Upper lobe of left lung (tissue), 4 donors: ENCODE data around the gene PCCA.

ENCODE experiments used
- CTCF ChIP-seq, 6 experiments: fragments of 450-650 bp in 4 of 6; fragments of 200-600 bp in 2 of 6; sonication (generic) in 2 of 6; IDR thresholded peaks; one replicate each; pipeline ENCODE4 v1.5.1; 2016 to 2019; ENCODE audit warnings: antibody characterized with exemption in 6 of 6
- EP300 ChIP-seq, 4 donors: sonication (generic); formaldehyde crosslinking; IDR thresholded peaks; one replicate each; pipeline ENCODE4 v1.5.1; 2017; ENCODE audit warnings: antibody characterized with exemption in 4 of 4, control low read depth in 2 of 4
- POLR2A ChIP-seq, 4 donors: fragments of 450-650 bp; IDR thresholded peaks; one replicate each; pipeline ENCODE4 v1.5.1; 2016 to 2017; ENCODE audit warnings: antibody characterized with exemption in 4 of 4, mild to moderate bottlenecking in 2 of 4
- POLR2AphosphoS5 ChIP-seq, 2 donors: sonication (generic); formaldehyde crosslinking; IDR thresholded peaks; one replicate each; pipeline ENCODE4 v1.5.1; 2017; ENCODE audit warnings: antibody characterized with exemption in 2 of 2

GRCh38 chr13:100302391-100302790 lies 213.5 kb downstream of the PCCA start:
- no peak for TF ChIP-seq POLR2A (IDR thresholded peaks at IDR 0.05)
- no peak for TF ChIP-seq CTCF (IDR thresholded peaks at IDR 0.05)
- no peak for TF ChIP-seq EP300 (IDR thresholded peaks at IDR 0.05)
- TF ChIP-seq POLR2AphosphoS5 (IDR thresholded peaks at IDR 0.05): no peak
